HEK293 (cell line): ENCODE measurements around the gene AK6.

Experiments used
- CTCF ChIA-PET: fragments of 350-600 bp; formaldehyde crosslinking; extraction: SDS; loops from one replicate; lab custom pipeline; 2021; ENCODE audit warnings: antibody characterized with exemption; lab: Yijun Ruan, JAX
- POLR2A ChIA-PET: fragments of 300-600 bp; formaldehyde crosslinking; extraction: SDS; loops from one replicate; lab custom pipeline; 2020; ENCODE audit warnings: antibody characterized with exemption, inconsistent platforms; lab: Yijun Ruan, JAX
- H3K27ac ChIP-seq: fragments of 200-500 bp; sonication (Bioruptor generic); 2 replicates; pipeline ENCODE4 v1.5.1; 2014; ENCODE audit warnings: low read depth, low read length, control low read depth, inconsistent platforms; ENCODE audit errors: extremely low read depth
- H3K36me3 ChIP-seq, 2 experiments: fragments of 200-500 bp in 1 of 2; sonication (Bioruptor generic) in 1 of 2; 1 replicate in 1 of 2; 2 replicates in 1 of 2; pipeline ENCODE4 v1.5.1; 2014 to 2017; ENCODE audit warnings: inconsistent platforms in 2 of 2, low read length in 2 of 2; ENCODE audit not compliant: control insufficient read depth in 2 of 2, insufficient read depth in 1 of 2
- H3K4me1 ChIP-seq: fragments of 200-500 bp; sonication (Bioruptor generic); 2 replicates; pipeline ENCODE4 v1.5.1; 2014; ENCODE audit warnings: mild to moderate bottlenecking, low read length, inconsistent platforms; ENCODE audit not compliant: control insufficient read depth, insufficient read depth
- H3K4me3 ChIP-seq: 2 replicates; pipeline ENCODE4 v1.5.1; 2011; ENCODE audit warnings: low read depth, mild to moderate bottlenecking, control low read depth, low read length, moderate library complexity
- H3K9me3 ChIP-seq: fragments of 200-500 bp; sonication (Bioruptor generic); 2 replicates; pipeline ENCODE4 v1.5.1; 2014; ENCODE audit warnings: low read depth, low read length, inconsistent platforms; ENCODE audit not compliant: control insufficient read depth, insufficient read depth
- OVOL3 ChIP-seq: fragments of 450-650 bp; formaldehyde crosslinking; IDR thresholded peaks from 2 replicates; pipeline ENCODE4 v1.5.1; 2016; ENCODE audit warnings: missing biosample characterization, missing genetic modification characterization
- PRDM10 ChIP-seq: fragments of 450-650 bp; formaldehyde crosslinking; IDR thresholded peaks from 2 replicates; pipeline ENCODE4 v1.5.1; 2016; ENCODE audit warnings: missing biosample characterization, missing genetic modification characterization
- SALL2 ChIP-seq: fragments of 450-650 bp; formaldehyde crosslinking; IDR thresholded peaks from 2 replicates; pipeline ENCODE4 v1.5.0; 2017; ENCODE audit warnings: missing biosample characterization, mild to moderate bottlenecking, missing genetic modification characterization, borderline replicate concordance
- SCRT1 ChIP-seq: fragments of 450-650 bp; formaldehyde crosslinking; IDR thresholded peaks from 2 replicates; pipeline ENCODE4 v1.5.1; 2016; ENCODE audit warnings: missing biosample characterization, missing genetic modification characterization, borderline replicate concordance
- WT1 ChIP-seq: fragments of 450-650 bp; formaldehyde crosslinking; IDR thresholded peaks from 2 replicates; pipeline ENCODE4 v1.5.1; 2016; ENCODE audit warnings: missing biosample characterization, missing genetic modification characterization
- ZBTB10 ChIP-seq: fragments of 450-650 bp; formaldehyde crosslinking; IDR thresholded peaks from 2 replicates; pipeline ENCODE4 v1.5.1; 2016; ENCODE audit warnings: missing biosample characterization, missing genetic modification characterization
- ZNF174 ChIP-seq: fragments of 450-650 bp; formaldehyde crosslinking; IDR thresholded peaks from 2 replicates; pipeline ENCODE4 v1.5.0; 2017; ENCODE audit warnings: missing biosample characterization, mild to moderate bottlenecking, missing genetic modification characterization
- ZNF184 ChIP-seq: fragments of 450-650 bp; IDR thresholded peaks from 2 replicates; pipeline ENCODE4 v1.5.1; 2018; ENCODE audit warnings: missing biosample characterization, mild to moderate bottlenecking, missing genetic modification characterization
- ZNF324 ChIP-seq: fragments of 450-650 bp; formaldehyde crosslinking; IDR thresholded peaks from 2 replicates; pipeline ENCODE4 v1.5.1; 2016; ENCODE audit warnings: missing biosample characterization, missing genetic modification characterization
- ZNF354C ChIP-seq: fragments of 450-650 bp; formaldehyde crosslinking; IDR thresholded peaks from 2 replicates; pipeline ENCODE4 v1.5.1; 2016; ENCODE audit warnings: missing biosample characterization, missing genetic modification characterization, low read depth, borderline replicate concordance
- ZNF362 ChIP-seq: fragments of 450-650 bp; formaldehyde crosslinking; IDR thresholded peaks from 2 replicates; pipeline ENCODE4 v1.5.1; 2016; ENCODE audit warnings: missing biosample characterization, missing genetic modification characterization
- ZNF48 ChIP-seq: fragments of 450-650 bp; formaldehyde crosslinking; IDR thresholded peaks from 2 replicates; pipeline ENCODE4 v1.5.1; 2016; ENCODE audit warnings: missing biosample characterization, missing genetic modification characterization
- ZNF513 ChIP-seq: fragments of 450-650 bp; IDR thresholded peaks from 2 replicates; pipeline ENCODE4 v1.5.1; 2018; ENCODE audit warnings: missing biosample characterization, missing genetic modification characterization
- ZNF585B ChIP-seq: fragments of 450-650 bp; formaldehyde crosslinking; IDR thresholded peaks from 2 replicates; pipeline ENCODE4 v1.5.1; 2016; ENCODE audit warnings: missing biosample characterization, missing genetic modification characterization
- ZNF645 ChIP-seq: fragments of 450-650 bp; formaldehyde crosslinking; IDR thresholded peaks from 2 replicates; pipeline ENCODE4; 2016; ENCODE audit warnings: missing biosample characterization, missing genetic modification characterization
- ZNF747 ChIP-seq: fragments of 450-650 bp; formaldehyde crosslinking; IDR thresholded peaks from 2 replicates; pipeline ENCODE4 v1.5.1; 2016; ENCODE audit warnings: missing biosample characterization, missing genetic modification characterization
- ZNF776 ChIP-seq: fragments of 450-650 bp; formaldehyde crosslinking; IDR thresholded peaks from 2 replicates; pipeline ENCODE4 v1.5.0; 2017; ENCODE audit warnings: missing biosample characterization, missing genetic modification characterization, borderline replicate concordance
- ZXDB ChIP-seq: fragments of 450-650 bp; formaldehyde crosslinking; IDR thresholded peaks from 2 replicates; pipeline ENCODE4 v1.5.1; 2016; ENCODE audit warnings: missing biosample characterization, missing genetic modification characterization

Gene AK6

GRCh38 chr5:69315972-69316371 is 53.3 kb downstream of the AK6 start:
- Histone ChIP-seq H3K27ac (no peak overlapping the region), H3K36me3 (peaks cover 10 to 26% of the 10 kb centered on the region in 2 experiments; a peak in 2 of 3 replicates), H3K4me1 (no peaks in the 10 kb centered on the region), H3K9me3 (no peaks in the 10 kb centered on the region), H3K4me3 (no peak overlapping the region)
- POLR2A ChIA-PET: no interaction called here
- CTCF ChIA-PET: no interaction called here
- TF ChIP-seq ZNF776 (tag by site-specific recombination): no peak
- 0 out of 2 replicates have a peak, but pooled peaks have one; percentile 17 for TF ChIP-seq ZNF362

GRCh38 chr5:69313428-69313827 is 55.9 kb downstream of the AK6 start:
- H3K9me3 ChIP-seq: no peaks in the 10 kb centered on the region
- no peak for TF ChIP-seq ZNF645
- no peak for TF ChIP-seq ZNF324
- no peak for TF ChIP-seq PRDM10 (tag by site-specific recombination)
- TF ChIP-seq ZNF747 (tag by site-specific recombination): no peak
- TF ChIP-seq OVOL3: no peak
- TF ChIP-seq ZNF174: no peak
- TF ChIP-seq ZNF585B: no peak
- TF ChIP-seq SCRT1: no peak
- no peak for TF ChIP-seq ZNF48 (tag by site-specific recombination)
- H3K4me1 ChIP-seq: no peaks in the 10 kb centered on the region
- ChIA-PET POLR2A (no interaction called here), CTCF (no interaction called here)
- H3K27ac ChIP-seq: no peak overlapping the region
- H3K36me3 ChIP-seq: peaks cover 14 to 33% of the 10 kb centered on the region in 2 experiments
- H3K4me3 ChIP-seq: no peak overlapping the region

GRCh38 chr5:69312459-69313160 is 56.7 kb downstream of the AK6 start:
- no peaks in the 10 kb centered on the region for H3K9me3 ChIP-seq
- H3K27ac ChIP-seq: no peak overlapping the region
- POLR2A ChIA-PET: interaction anchor here (0.6 kb wide), 1 partner anchor 49 kb away, joined by 3 read pairs; no protein-coding TSS in a partner anchor
- peaks cover 14 to 35% of the 10 kb centered on the region in 2 experiments for H3K36me3 ChIP-seq
- no peak overlapping the region for H3K4me3 ChIP-seq
- CTCF ChIA-PET: interaction anchor here (0.8 kb wide), 1 partner anchor 22 kb away, joined by 4 read pairs; no protein-coding TSS in a partner anchor
- TF ChIP-seq ZBTB10 (tag by site-specific recombination) (no peak), WT1 (tag by site-specific recombination) (no peak), ZNF354C (tag by site-specific recombination) (no peak), ZXDB (tag by site-specific recombination) (no peak), ZNF513 (no peak), ZNF324 (no peak), SALL2 (tag by site-specific recombination) (no peak), ZNF184 (no peak)
- H3K4me1 ChIP-seq: no peaks in the 10 kb centered on the region
